K562 (cell line): ENCODE results near the gene GSTM5. TPM values are rescaled to one million over a fixed set of nuclear protein-coding genes. Genes with fewer than 3 reads are reported as not detected.
"Not testable (repeated sequence)": the region's sequence is repeated elsewhere in the genome, so short reads cannot be mapped to it uniquely, and the experiment has no call there.

ENCODE experiments used
- ATAC-seq: fragments of 200-7000 bp; cut with Tn5 transposase; 3 replicates; pipeline ENCODE4 v1.9.1; 2020; ENCODE audit warnings: moderate library complexity
- Bru-seq: library from RNA; stranded (reverse); fragments of 400-500 nt; gene quantifications from one replicate; lab custom pipeline; 2021; lab: Mats Ljungman, UMichigan
- BruChase-seq, 2 experiments: library from RNA; stranded (reverse); fragments of 400-500 nt; gene quantifications; one replicate each; lab custom pipeline; 2021; lab: Mats Ljungman, UMichigan
- BruUV-seq: library from RNA; stranded (reverse); fragments of 400-500 nt; replicated peaks from 2 replicates; lab custom pipeline; 2021; lab: Mats Ljungman, UMichigan
- CTCF ChIA-PET: fragments of 300-600 bp; formaldehyde crosslinking; extraction: SDS; loops from one replicate; lab custom pipeline; 2021; ENCODE audit warnings: low intra/inter-chr PET ratio; lab: Yijun Ruan, JAX
- POLR2A ChIA-PET: fragments of 300-600, 350-650 bp; sonication (Branson Sonifier 250); formaldehyde crosslinking; extraction: SDS; loops from one replicate; lab custom pipeline; 2021; ENCODE audit warnings: antibody characterized with exemption, inconsistent platforms; lab: Yijun Ruan, JAX
- DNase-seq, 4 experiments: peaks; one replicate each; pipeline versions ENCODE4 v3.0.0 to v3.0.0-alpha.2; 2011 to 2018; ENCODE audit warnings: low spot score in 3 of 4, mixed read lengths in 3 of 4; ENCODE audit errors: extremely low read depth in 1 of 4
- FAIRE-seq: peaks from 2 replicates; lab custom pipeline; 2011; peaks lifted over from hg19 to GRCh38; lab: Jason Lieb, UNC
- H2AFZ ChIP-seq: 2 replicates; pipeline ENCODE4 v1.6.0; 2011; ENCODE audit warnings: low read depth, low read length, control low read depth, inconsistent platforms
- H3K27ac ChIP-seq: fragments of 200-600 bp; 3 replicates; pipeline ENCODE4 v1.8.0; 2011; ENCODE audit warnings: low read depth, mild to moderate bottlenecking, control low read depth, inconsistent platforms, low read length, moderate library complexity, mixed read lengths; ENCODE audit errors: extremely low read depth
- H3K27me3 ChIP-seq, 2 experiments: fragments of 300-600 bp in 1 of 2; 2 replicates in 1 of 2; 3 replicates in 1 of 2; pipeline versions ENCODE4 v1.6.0 to v1.8.0; 2011; ENCODE audit warnings: inconsistent platforms in 2 of 2, low read length in 2 of 2, mild to moderate bottlenecking in 1 of 2, mixed read lengths in 1 of 2, moderate library complexity in 1 of 2; ENCODE audit not compliant: control insufficient read depth in 2 of 2, insufficient read depth in 2 of 2
- H3K36me3 ChIP-seq: fragments of 300-600 bp; 3 replicates; pipeline ENCODE4 v1.8.0; 2011; ENCODE audit warnings: mild to moderate bottlenecking, low read length, inconsistent platforms; ENCODE audit not compliant: control insufficient read depth, insufficient read depth
- H3K4me1 ChIP-seq, 2 experiments: fragments of 200-600 bp in 1 of 2; replicated peaks in 1 of 2; 2 replicates in 1 of 2; 3 replicates in 1 of 2; pipeline versions ENCODE4 v1.5.1 to v1.8.0; 2011; ENCODE audit warnings: inconsistent platforms in 2 of 2, low read length in 2 of 2, mild to moderate bottlenecking in 1 of 2, mixed read lengths in 1 of 2, moderate library complexity in 1 of 2; ENCODE audit not compliant: control insufficient read depth in 2 of 2, insufficient read depth in 2 of 2
- H3K4me2 ChIP-seq: 2 replicates; pipeline ENCODE4 v1.6.1; 2011; ENCODE audit warnings: low read length, control low read depth, inconsistent platforms, mixed read lengths; ENCODE audit not compliant: insufficient read depth
- H3K4me3 ChIP-seq: fragments of 200-600 bp; sonication (generic), shearing (Covaris generic); 2 replicates; pipeline ENCODE4 v1.5.1; 2016; ENCODE audit warnings: control low read depth, inconsistent platforms
- H3K79me2 ChIP-seq: fragments of 200-600 bp; 3 replicates; pipeline ENCODE4 v1.8.0; 2011; ENCODE audit warnings: low read length, inconsistent platforms; ENCODE audit not compliant: control insufficient read depth, insufficient read depth
- H3K9ac ChIP-seq, 2 experiments: 2 replicates each; pipeline versions ENCODE4 v1.6.0 to v1.6.1; 2011; ENCODE audit warnings: low read depth in 2 of 2, low read length in 2 of 2, control low read depth in 1 of 2, inconsistent platforms in 1 of 2, mild to moderate bottlenecking in 1 of 2, mixed read lengths in 1 of 2; ENCODE audit not compliant: insufficient read depth in 1 of 2
- H3K9me1 ChIP-seq: one replicate; pipeline ENCODE4 v1.6.0; 2011; ENCODE audit warnings: inconsistent platforms, mild to moderate bottlenecking, low read length, moderate library complexity; ENCODE audit not compliant: control insufficient read depth, insufficient read depth
- H3K9me3 ChIP-seq: replicated peaks from 2 replicates; pipeline ENCODE4 v1.5.1; 2011; ENCODE audit warnings: low read depth, low read length, inconsistent platforms; ENCODE audit not compliant: control insufficient read depth, insufficient read depth
- H4K20me1 ChIP-seq: replicated peaks from 2 replicates; pipeline ENCODE4 v1.6.1; 2011; ENCODE audit warnings: low read length, inconsistent platforms, mixed read lengths; ENCODE audit not compliant: control insufficient read depth, insufficient read depth
- WGBS: fragments of 100-300 bp; shearing (Covaris generic); methylation state at CpG from one replicate; pipeline ENCODE4 v1.1.6; 2016; ENCODE audit warnings: low coverage, mixed read lengths; ENCODE audit not compliant: insufficient coverage; ENCODE audit errors: missing lambda C conversion rate; 5-methylcytosine and 5-hydroxymethylcytosine counted together
- in situ Hi-C: fragments of 300-500 bp; cut with MboI; formaldehyde crosslinking; loops from 4 replicates; pipeline ENCODE4 v1.15.0; 2018; ENCODE audit warnings: inconsistent platforms, mixed read lengths
- intact Hi-C: fragments of 100-400 bp; cut with micrococcal nuclease; formaldehyde crosslinking; loops from 2 replicates; pipeline ENCODE4 v1.14.2; 2022
- long read RNA-seq, 3 experiments: library from polyadenylated mRNA in 2 of 3; library from RNA in 1 of 3; unstranded in 2 of 3; stranded (forward) in 1 of 3; transcript quantifications; one replicate each; pipeline ENCODE4 v2.0.0, GENCODE V29; 2019 to 2022
- polyA minus RNA-seq, 3 experiments: library from RNA; depleted of rRNA, polyadenylated mRNA; stranded (reverse); fragments of >200 nt; gene quantifications; 2 replicates each; pipeline ENCODE4 v1.2.3, GENCODE V29; 2011
- polyA plus RNA-seq, 8 experiments: library from polyadenylated mRNA; depleted of rRNA in 4 of 8; stranded (reverse) in 5 of 8; unstranded in 3 of 8; fragments of >200 nt; fragmentation: Nextera tagmentation in 2 of 8; fragmentation: Illumina TruSeq in 1 of 8; extraction: Ambion mirVana in 2 of 8; extraction: Trizol in 1 of 8; gene quantifications; 2 replicates each; pipeline versions ENCODE4 v1.2.1 to v1.2.3, GENCODE V29; 2011 to 2014; ENCODE audit warnings: inconsistent platforms in 1 of 8, missing spikeins in 1 of 8
- total RNA-seq, 7 experiments: library from RNA; depleted of rRNA in 6 of 7; stranded (reverse); fragments of >200 nt in 6 of 7; fragmentation: Illumina TruSeq in 2 of 7; extraction: Trizol in 2 of 7; gene quantifications; 2 replicates each; pipeline versions ENCODE4 v1.2.1 to v1.2.3, GENCODE V29; 2011 to 2021; ENCODE audit warnings: low replicate concordance in 1 of 7

The GSTM5 gene
- total RNA-seq (2011; cell fraction: chromatin; rRNA removed; ENCODE audit: low replicate concordance), result 0.16 TPM in 1 of 2 replicates, not detected in the other
- 0.17 TPM in 1 of 2 replicates, not detected in the other for total RNA-seq (2011; cell fraction: nucleolus; rRNA removed)
- total RNA-seq (2011; cell fraction: nucleoplasm; rRNA removed), result 0.15 and 0.23 TPM in 2 replicates
- total RNA-seq (2014; rRNA removed) (not detected in 2 replicates), total RNA-seq (2014; rRNA removed; fragmentation: Illumina TruSeq; extraction: Trizol) (not detected in 2 replicates), total RNA-seq (2015; rRNA removed; fragmentation: Illumina TruSeq; extraction: Trizol) (not detected in 2 replicates), total RNA-seq (2021) (not detected in 2 replicates), polyA plus RNA-seq (2011; rRNA removed) (not detected in 2 replicates), polyA plus RNA-seq (2014; fragmentation: Illumina TruSeq; extraction: Trizol) (not detected in 2 replicates), polyA plus RNA-seq (2014; fragmentation: Nextera tagmentation; extraction: Ambion mirVana) (not detected), polyA plus RNA-seq (2014; rRNA removed) (not detected in 2 replicates), polyA minus RNA-seq (2011; rRNA and poly(A)+ RNA removed) (not detected in 2 replicates), Bru-seq, nascent RNA (percentile 12 among the genes with signal in this experiment), BruChase-seq, experiment 1, labeled RNA remaining after a 2-hour chase (percentile 7 among the genes with signal in this experiment), BruChase-seq, experiment 2, labeled RNA remaining after a 6-hour chase (not detected)
- polyA plus RNA-seq (2011; cell fraction: cytosol; rRNA removed), result not detected in 2 replicates
- polyA plus RNA-seq (2011; cell fraction: nucleus; rRNA removed), result 0.15 TPM in 1 of 2 replicates, not detected in the other
- polyA plus RNA-seq (2012), result not detected in 2 replicates
- polyA minus RNA-seq (2011; cell fraction: cytosol; rRNA and poly(A)+ RNA removed), result not detected in 2 replicates
- under 0.01 and 0.11 TPM in 2 replicates for polyA minus RNA-seq (2011; cell fraction: nucleus; rRNA and poly(A)+ RNA removed)
- long read RNA-seq, experiment 1, result 0 reads
- long read RNA-seq, experiment 2, partial matches to known transcripts, result 0 of 1 reads
- long read RNA-seq, experiment 2, other reads (novel, unspliced or antisense), result 1 of 1 reads
- long read RNA-seq, experiment 3, result 0 reads

- ATAC-seq, H3K27me3 ChIP-seq, H4K20me1 ChIP-seq, in situ Hi-C loops, H3K9ac ChIP-seq, H3K27ac ChIP-seq, H3K9me1 ChIP-seq, H3K4me2 ChIP-seq, H3K79me2 ChIP-seq, FAIRE-seq, intact Hi-C loops, H3K36me3 ChIP-seq, H3K4me1 ChIP-seq, H3K9me3 ChIP-seq, BruUV-seq, H3K4me3 ChIP-seq, H2AFZ ChIP-seq, CTCF ChIA-PET: not testable (repeated sequence)
- DNase-seq, result peak in 2 of 4 experiments; percentile 3
- WGBS, result 52% methylated on average over 32 of the region's 33 CpGs
- POLR2A ChIA-PET, result interaction anchor here (0.6 to 1.1 kb wide), 2 partner anchors 73 to 98 kb away, joined by 3 to 4 read pairs; no protein-coding TSS in a partner anchor
Measured at GRCh38 chr1:109711593-109712320, at the start of gene GSTM5. TSS of gene GSTM5 (plus strand) at chr1:109712251. CDS start at chr1:109712313, 62 bp downstream.
